Stimulated activated CD4-positive, alpha-beta T cell treated with anti-CD3 and anti-CD28 coated beads, TNF-alpha, amount 100 ng/mL, for 1 hour (primary cell): Measurements from ENCODE around the gene KIFC3.
A peak's percentile ranks its signal among the peaks of the same experiment; 100 is the strongest.
"Not testable (repeated sequence)": the region's sequence is repeated elsewhere in the genome, so short reads cannot be mapped to it uniquely, and the experiment has no call there.

Source experiments
- DNase-seq, 3 donors: peaks; one replicate each; pipeline ENCODE4 v3.0.0-alpha.2; 2020; ENCODE audit warnings: low read depth in 3 of 3, low spot score in 1 of 3

Gene KIFC3

GRCh38 chr16:57725976-57726375 lies 76.3 kb downstream of the KIFC3 start:
- no peak for DNase-seq

DNA sequence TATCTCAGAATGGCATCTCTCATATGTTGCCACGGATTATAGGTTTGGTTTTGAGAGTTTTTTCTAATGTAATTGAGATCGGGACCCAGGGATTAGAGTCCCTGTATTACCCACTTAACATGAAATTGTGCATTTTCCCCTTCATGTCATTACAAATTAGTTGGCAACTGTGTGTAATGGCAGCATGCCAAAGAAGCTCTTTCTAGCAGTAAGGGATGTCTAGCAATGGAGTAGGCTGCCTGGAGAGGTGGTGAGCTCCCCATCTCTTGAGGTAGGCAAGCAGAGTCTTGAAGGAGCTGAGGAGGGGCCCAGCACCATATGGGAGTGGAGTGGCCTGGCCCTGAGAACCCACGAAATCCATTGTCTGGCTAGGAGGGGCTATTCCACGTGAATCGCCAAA lies 76.7 kb downstream of the KIFC3 start:
- no peak for DNase-seq

DNA sequence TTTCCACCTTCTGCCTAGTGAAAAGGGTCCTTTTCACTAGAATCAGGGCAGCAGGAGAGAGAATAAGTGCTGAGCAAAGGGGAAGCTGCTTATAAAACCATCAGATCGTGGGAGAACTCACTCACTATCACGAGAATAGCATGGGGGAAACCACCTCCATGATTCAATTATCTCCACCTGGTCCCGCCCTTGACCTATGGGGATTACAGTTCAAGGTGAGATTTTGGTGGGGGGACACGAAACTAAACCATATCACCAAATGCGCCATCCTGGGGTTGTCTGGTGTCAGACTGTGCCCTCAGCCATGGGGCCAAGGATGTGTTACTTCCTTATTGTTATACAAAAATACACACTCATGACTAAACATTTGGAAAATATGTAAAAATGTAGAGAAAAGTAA lies 77.1 kb downstream of the KIFC3 start:
- DNase-seq, result no peak

DNA sequence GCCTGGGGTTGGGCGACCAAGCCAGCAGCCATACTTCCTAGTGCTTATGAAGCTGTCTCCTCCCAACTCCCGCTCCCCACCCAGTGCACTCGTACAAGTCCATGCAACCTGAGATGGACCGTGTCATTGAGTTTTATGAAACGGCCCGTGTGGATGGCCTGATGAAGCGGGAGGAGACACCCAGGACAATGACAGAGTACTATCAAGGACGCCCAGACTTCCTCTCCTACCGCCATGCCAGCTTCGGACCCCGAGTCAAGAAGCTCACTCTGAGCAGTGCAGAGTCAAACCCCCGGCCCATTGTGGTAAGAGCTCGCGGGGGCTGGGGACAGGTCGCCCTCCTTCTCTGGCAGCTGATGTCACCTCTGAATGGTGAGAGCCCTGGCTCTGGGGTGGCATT lies 77.8 kb downstream of the KIFC3 start:
- DNase-seq, result no peak

- DNase-seq, result no peak
Observed at GRCh38 chr16:57723170-57723569, 79.1 kb downstream of the KIFC3 start.

GRCh38 chr16:57722651-57723050 lies 79.6 kb downstream of the KIFC3 start:
- DNase-seq, result no peak

GRCh38 chr16:57722210-57722499 lies 80.1 kb downstream of the KIFC3 start:
- no peak for DNase-seq

DNA sequence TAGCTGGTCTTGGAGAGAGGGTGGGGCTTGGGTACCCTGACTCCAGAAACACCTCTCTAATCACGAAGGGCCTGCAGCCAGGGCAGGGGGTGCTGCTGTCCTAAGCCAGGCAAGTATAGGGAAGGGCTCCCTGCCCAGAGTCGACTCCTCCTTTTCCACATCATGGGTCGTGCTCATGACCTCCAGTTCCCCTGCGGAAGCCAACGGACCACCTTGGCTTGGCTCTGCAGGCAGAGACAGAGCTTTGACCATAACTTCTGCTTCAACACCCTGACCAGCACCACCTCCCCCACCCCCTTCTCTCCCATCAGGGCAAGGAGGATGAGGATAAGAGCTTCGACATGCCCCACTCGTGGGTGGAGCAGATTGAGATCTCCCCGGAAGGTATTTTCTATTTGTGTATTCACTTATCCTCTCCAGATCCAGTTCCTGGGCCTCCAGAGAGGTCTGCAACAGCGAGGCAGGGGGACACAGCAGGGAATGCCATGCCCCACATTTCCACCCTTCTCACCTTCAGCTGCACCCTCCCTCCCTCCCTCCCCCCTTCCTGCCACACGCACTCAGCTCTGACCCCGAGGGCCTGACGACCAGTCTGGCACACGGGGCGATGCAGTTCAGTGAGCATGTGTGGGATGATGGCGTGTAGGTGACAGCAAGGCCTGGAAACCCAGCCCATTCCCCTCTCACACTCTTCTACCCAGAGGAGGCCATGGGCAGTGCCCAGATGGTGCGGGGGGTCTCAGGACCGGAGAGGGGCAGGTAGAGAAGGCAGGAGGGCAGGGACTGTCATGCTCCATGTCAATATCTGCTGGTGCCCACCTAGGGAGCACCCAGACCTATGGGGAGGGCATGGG lies 80.7 kb downstream of the KIFC3 start:
- no peak for DNase-seq

DNA sequence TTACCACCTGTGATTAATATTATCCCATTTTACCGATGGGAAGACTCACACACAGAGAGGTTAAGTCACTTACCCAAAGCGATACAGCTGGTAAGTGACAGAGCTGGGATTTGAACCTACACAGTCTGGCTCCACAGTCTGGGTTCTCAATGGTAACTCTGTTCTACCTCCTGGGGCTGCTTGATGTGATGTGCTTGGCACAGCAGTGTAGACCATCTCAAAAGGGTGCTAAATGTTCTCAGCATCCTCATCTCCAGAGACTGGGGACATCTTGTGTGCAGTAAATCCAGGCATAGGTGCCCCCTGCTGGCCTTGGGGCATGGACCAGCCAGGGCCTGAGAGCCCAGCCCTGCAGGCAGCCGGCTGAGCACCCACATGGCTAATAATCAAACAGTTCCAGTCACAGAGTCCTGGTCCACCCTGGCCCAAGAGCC lies 82.1 kb downstream of the KIFC3 start:
- peak in 1 of 3 donors; percentile 8 for DNase-seq

GRCh38 chr16:57714047-57714446 lies 88.2 kb downstream of the KIFC3 start:
- no peak for DNase-seq

GRCh38 chr16:57713596-57713995 lies 88.7 kb downstream of the KIFC3 start:
- no peak for DNase-seq

DNA sequence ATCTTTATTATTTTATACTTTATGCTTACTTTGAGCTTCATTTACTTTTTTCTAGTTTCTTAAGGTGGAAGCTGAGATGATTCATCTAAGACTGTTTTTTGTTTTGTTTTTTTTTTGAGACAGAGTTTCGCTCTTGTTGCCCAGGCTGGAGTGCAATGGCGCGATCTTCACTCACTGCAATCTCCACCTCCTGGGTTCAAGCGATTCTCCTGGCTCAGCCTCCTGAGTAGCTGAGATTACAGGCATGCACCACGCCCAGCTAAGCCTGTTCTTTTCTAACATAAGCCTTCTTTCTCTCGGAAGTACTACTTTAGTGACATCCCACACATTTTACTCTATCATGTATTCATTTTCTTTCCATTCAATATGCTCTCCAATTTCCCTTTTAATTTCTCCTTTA lies 89.7 kb downstream of the KIFC3 start:
- not testable (repeated sequence) for DNase-seq

DNA sequence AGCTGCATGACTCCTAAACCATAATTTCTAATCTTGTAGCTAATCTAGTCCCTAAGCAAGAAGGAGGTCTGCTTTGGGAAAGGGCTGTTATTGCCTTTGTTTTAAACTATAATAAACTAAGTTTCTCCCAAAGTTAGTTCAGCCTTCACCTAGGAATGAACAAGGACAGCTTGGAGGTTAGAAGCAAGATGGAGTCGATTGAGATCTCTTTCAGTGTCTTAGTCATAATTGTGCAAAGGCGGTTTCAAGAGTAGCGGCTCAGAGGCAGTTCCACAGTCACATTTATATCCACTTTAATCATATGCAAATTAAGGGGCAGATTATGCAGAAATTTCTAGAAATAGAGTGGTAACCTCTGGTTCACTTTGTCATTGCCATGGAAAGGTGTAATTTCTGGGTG lies 90.3 kb downstream of the KIFC3 start:
- no peak for DNase-seq

- no peak for DNase-seq
Observed at GRCh38 chr16:57711346-57711745, 90.9 kb downstream of the KIFC3 start.

DNA sequence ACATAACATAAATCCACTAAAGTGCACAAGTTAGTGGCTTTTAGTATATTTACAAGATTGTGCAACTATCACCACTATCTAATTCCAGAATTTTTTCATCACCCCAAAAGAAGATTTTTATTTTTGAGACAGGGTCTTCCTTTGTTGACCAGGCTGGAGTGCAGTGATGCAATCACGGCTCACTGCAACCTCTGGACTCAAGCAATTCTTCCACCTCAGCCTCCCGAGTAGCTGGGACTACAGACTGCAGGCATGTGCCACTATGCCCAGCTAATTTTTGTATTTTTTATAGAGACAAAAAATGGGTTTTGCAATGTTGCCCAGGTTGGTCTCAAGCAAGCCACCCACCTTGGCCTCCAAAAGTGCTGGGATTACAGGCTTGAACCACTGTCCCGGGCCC lies 92.6 kb downstream of the KIFC3 start:
- no peak for DNase-seq
